ENCODE measurements around the gene OR51F2. TPM values are rescaled to one million over a fixed set of nuclear protein-coding genes. Genes with fewer than 3 reads are reported as not detected.

Gene OR51F2
- total RNA-seq, 1 donor from 2014 or later: not detected

DNA sequence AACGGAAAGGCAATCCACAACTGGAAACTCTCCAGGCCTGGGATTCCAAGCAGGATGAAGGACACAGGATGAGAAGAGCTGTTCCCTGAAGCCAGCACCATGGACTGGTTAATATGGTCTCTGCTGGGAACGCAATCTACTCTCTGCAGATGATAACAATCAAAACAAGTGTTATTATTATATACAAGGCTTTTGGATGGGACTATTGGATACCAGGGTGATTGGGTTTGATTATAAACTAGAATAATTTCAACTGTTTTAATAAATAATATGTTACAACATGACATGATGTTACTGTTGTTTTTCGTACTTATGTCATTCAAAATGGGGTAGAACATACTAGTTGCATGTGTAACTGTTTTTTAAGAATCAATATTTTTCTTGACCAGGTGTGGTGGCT, 16.8 kb upstream of the OR51F2 start, which contains the start of gene OR52R1:
Gene OR52R1, minus strand, starts transcription at position 101 of the 400 bp plus-strand sequence. Its CDS starts 0 bp downstream, at position 101.
- no peak for DNase-seq
- Mint-ChIP-seq H3K4me1 (ENCODE audit: low read depth, unreplicated experiment) (no peaks in the 10 kb centered on the region), H3K27ac (ENCODE audit: unreplicated experiment) (no peak within 1 kb of the TSS), H3K9me3 (ENCODE audit: unreplicated experiment) (no peaks in the 10 kb centered on the region), H3K36me3 (ENCODE audit: unreplicated experiment) (no peaks in the 10 kb centered on the region), H3K4me3 (ENCODE audit: unreplicated experiment) (no peak within 1 kb of the TSS), H3K27me3 (ENCODE audit: unreplicated experiment) (no peaks in the 10 kb centered on the region)
- TF ChIP-seq, protein P1, sequence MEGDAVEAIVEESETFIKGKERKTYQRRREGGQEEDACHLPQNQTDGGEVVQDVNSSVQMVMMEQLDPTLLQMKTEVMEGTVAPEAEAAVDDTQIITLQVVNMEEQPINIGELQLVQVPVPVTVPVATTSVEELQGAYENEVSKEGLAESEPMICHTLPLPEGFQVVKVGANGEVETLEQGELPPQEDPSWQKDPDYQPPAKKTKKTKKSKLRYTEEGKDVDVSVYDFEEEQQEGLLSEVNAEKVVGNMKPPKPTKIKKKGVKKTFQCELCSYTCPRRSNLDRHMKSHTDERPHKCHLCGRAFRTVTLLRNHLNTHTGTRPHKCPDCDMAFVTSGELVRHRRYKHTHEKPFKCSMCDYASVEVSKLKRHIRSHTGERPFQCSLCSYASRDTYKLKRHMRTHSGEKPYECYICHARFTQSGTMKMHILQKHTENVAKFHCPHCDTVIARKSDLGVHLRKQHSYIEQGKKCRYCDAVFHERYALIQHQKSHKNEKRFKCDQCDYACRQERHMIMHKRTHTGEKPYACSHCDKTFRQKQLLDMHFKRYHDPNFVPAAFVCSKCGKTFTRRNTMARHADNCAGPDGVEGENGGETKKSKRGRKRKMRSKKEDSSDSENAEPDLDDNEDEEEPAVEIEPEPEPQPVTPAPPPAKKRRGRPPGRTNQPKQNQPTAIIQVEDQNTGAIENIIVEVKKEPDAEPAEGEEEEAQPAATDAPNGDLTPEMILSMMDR (IDR thresholded peaks at IDR 0.05; ENCODE audit: partially characterized antibody, unreplicated experiment): no peak

DNA sequence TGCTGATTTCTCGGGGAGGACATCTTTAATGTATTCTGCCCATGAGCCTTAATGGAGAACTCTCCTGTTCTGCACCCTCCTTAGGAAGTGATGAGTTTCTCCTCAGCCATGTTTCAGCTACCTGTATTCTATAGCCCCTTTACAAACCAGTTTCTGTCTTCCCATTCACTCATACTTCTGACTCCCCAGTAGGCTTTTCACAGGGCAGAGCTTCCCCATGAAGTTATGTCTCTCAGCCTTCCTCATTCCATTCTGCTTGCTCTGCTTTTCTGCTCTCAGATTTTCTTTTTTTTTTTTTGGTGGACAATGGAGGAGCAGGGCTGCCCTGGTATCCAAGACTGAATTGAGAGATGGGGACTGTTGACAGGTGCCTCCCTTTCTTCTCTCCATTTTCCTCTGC, 12.6 kb upstream of the OR51F2 start:
- no peak for DNase-seq
- no peaks in the 10 kb centered on the region for H3K27me3 Mint-ChIP-seq (ENCODE audit: unreplicated experiment)
- no peaks in the 10 kb centered on the region for H3K9me3 Mint-ChIP-seq (ENCODE audit: unreplicated experiment)
- no peaks in the 10 kb centered on the region for H3K36me3 Mint-ChIP-seq (ENCODE audit: unreplicated experiment)
- no peak overlapping the region for H3K4me3 Mint-ChIP-seq (ENCODE audit: unreplicated experiment)
- TF ChIP-seq, protein P1 (IDR thresholded peaks at IDR 0.05; ENCODE audit: partially characterized antibody, unreplicated experiment): no peak
- no peaks in the 10 kb centered on the region for H3K4me1 Mint-ChIP-seq (ENCODE audit: low read depth, unreplicated experiment)
- H3K27ac Mint-ChIP-seq (ENCODE audit: unreplicated experiment): no peak overlapping the region

DNA sequence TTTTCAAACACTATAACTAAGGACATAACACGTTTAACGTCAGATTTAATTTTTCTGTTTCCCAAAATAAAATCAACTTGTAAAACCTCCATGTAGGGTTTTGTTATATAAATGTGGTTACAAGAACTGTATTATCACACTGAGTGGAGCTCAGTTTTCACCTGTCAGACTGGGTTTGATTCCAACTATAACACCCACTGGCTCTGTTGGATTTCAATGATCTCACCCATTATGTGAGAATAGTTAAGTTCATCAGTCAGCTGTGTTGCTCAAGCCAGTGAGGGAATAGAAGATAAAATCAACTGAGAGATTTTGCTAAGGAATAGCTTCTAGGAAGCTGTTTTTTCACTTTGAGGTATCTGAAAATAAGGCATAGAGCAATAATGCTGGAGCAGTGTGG, 11.9 kb upstream of the OR51F2 start:
- Mint-ChIP-seq H3K4me3 (ENCODE audit: unreplicated experiment) (no peak overlapping the region), H3K27ac (ENCODE audit: unreplicated experiment) (no peak overlapping the region), H3K9me3 (ENCODE audit: unreplicated experiment) (no peaks in the 10 kb centered on the region), H3K27me3 (ENCODE audit: unreplicated experiment) (no peaks in the 10 kb centered on the region), H3K4me1 (ENCODE audit: low read depth, unreplicated experiment) (no peaks in the 10 kb centered on the region), H3K36me3 (ENCODE audit: unreplicated experiment) (no peaks in the 10 kb centered on the region)
- TF ChIP-seq, protein P1 (IDR thresholded peaks at IDR 0.05; ENCODE audit: partially characterized antibody, unreplicated experiment): no peak
- DNase-seq: no peak

DNA sequence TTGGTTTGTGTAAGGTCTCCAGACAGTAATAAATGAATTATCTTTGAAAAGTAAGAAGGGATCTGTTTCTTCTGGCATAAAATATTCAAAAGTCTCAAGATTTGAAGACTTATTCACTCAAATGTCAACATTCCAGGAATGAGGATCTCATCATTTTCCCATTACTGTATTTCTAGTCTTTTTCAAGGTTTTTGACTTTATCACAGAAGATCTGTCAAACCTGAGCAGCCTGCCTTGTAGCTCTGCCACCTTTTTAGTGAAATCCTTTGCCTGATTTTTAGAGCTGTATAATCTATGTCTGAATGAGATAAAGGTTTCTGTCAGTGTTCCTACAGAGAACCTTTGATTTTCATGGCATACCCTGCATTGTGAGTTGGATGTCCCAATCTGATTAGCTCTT, 4.0 kb downstream of the OR51F2 start:
- Mint-ChIP-seq H3K9me3 (ENCODE audit: unreplicated experiment) (no peaks in the 10 kb centered on the region), H3K4me1 (ENCODE audit: low read depth, unreplicated experiment) (no peaks in the 10 kb centered on the region), H3K27me3 (ENCODE audit: unreplicated experiment) (peaks cover 3% of the 10 kb centered on the region), H3K4me3 (ENCODE audit: unreplicated experiment) (no peak overlapping the region), H3K27ac (ENCODE audit: unreplicated experiment) (no peak overlapping the region), H3K36me3 (ENCODE audit: unreplicated experiment) (no peaks in the 10 kb centered on the region)
- no peak for DNase-seq
- TF ChIP-seq, protein P1 (IDR thresholded peaks at IDR 0.05; ENCODE audit: partially characterized antibody, unreplicated experiment): no peak

DNA sequence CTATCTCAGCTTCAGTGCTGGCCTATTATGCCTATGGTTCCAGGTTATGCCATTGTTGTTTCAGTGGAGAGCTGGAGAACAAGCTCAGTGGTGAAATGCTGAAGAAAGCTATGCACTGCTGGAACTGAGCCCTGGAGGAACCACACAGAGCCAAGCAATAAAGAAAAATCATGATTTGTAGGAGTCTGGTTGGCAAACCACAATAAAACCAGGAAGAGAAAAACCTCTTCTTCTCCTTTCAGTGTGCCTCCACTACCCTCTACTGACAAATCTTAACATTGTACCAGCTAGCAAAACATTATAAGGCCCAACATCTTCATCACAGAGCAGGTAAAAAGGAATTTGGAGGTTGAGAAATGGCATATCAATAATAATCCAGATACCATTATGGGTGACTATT, 5.3 kb downstream of the OR51F2 start:
- no peak overlapping the region for H3K27ac Mint-ChIP-seq (ENCODE audit: unreplicated experiment)
- H3K27me3 Mint-ChIP-seq (ENCODE audit: unreplicated experiment): peaks cover 1% of the 10 kb centered on the region
- TF ChIP-seq, protein P1 (IDR thresholded peaks at IDR 0.05; ENCODE audit: partially characterized antibody, unreplicated experiment): no peak
- no peak for DNase-seq
- no peaks in the 10 kb centered on the region for H3K4me1 Mint-ChIP-seq (ENCODE audit: low read depth, unreplicated experiment)
- no peak overlapping the region for H3K4me3 Mint-ChIP-seq (ENCODE audit: unreplicated experiment)
- H3K9me3 Mint-ChIP-seq (ENCODE audit: unreplicated experiment): no peaks in the 10 kb centered on the region
- H3K36me3 Mint-ChIP-seq (ENCODE audit: unreplicated experiment): no peaks in the 10 kb centered on the region
